HUES48 (cell line): ENCODE results near the gene MRPL46.

ENCODE experiments used
- H3K27ac ChIP-seq: one replicate; pipeline ENCODE4 v1.7.0; 2013; ENCODE audit warnings: low read depth, low read length, inconsistent platforms
- H3K27me3 ChIP-seq: 2 replicates; pipeline ENCODE4 v1.6.1; 2013; ENCODE audit warnings: mild to moderate bottlenecking, low read length; ENCODE audit not compliant: control insufficient read depth, insufficient read depth
- H3K36me3 ChIP-seq: 2 replicates; pipeline ENCODE4 v1.6.1; 2013; ENCODE audit warnings: low read length; ENCODE audit not compliant: control insufficient read depth, insufficient read depth
- H3K4me1 ChIP-seq: 2 replicates; pipeline ENCODE4 v1.6.1; 2013; ENCODE audit warnings: mild to moderate bottlenecking, low read length; ENCODE audit not compliant: control insufficient read depth, insufficient read depth
- H3K4me3 ChIP-seq: 2 replicates; pipeline ENCODE4 v1.5.1; 2013; ENCODE audit warnings: mild to moderate bottlenecking, low read depth, low read length
- H3K9ac ChIP-seq: 2 replicates; pipeline ENCODE4 v1.6.1; 2013; ENCODE audit warnings: mild to moderate bottlenecking, low read depth, low read length, moderate library complexity
- H3K9me3 ChIP-seq: 2 replicates; pipeline ENCODE4 v1.6.1; 2013; ENCODE audit warnings: low read length; ENCODE audit not compliant: control insufficient read depth, insufficient read depth

The MRPL46 gene

DNA sequence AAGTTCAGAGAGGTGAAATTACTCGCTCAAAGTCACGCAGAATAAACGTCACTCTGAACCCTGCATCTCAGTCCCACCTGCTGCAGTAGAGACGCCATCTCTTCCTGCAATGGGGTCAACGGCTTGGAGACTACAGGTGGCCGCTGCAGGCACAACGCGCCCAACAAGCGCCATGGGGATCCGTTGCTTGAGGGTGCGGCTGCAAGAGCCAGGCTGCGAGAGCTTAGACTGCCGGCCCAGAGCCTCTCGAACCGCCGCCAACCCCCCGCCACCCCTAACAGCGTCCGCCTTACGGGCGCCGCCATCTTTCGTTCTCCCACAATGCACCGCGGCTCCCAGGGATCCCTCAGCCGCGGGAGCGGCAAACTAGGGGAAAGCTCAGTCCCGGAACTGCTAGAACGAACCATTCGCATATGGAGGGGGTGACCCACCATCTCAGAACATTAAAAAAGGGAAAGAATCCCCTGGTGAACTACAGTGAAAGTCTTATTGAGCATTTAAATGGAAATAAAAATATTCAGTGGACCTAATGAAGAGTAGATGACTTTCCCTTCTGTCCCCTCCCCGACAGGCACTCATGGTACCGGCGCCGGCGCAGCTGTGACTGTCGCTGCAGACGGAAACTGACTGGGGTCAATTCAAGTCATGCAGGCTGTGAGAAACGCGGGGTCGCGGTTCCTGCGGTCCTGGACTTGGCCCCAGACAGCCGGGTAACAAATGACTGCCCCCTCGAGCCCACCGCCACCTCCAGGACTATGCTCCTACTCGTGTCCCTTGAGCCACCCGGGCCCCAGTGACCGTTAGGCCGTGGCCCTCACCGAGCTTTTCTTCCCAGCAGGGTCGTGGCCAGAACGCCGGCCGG is at the start of gene MRPL46, which contains the start of gene MRPS11:
Gene MRPL46 (minus strand): TSS at position 316 of the 862 bp plus-strand sequence. CDS start 11 bp downstream, at position 305.
Gene MRPS11 (plus strand): TSS at position 636 of the 862 bp plus-strand sequence. CDS start 10 bp downstream, at position 646.
- no peaks in the 10 kb centered on the region for H3K27me3 ChIP-seq
- H3K9me3 ChIP-seq = no peaks in the 10 kb centered on the region
- H3K27ac ChIP-seq = peak within 1 kb of the TSS; percentile 91
- H3K4me1 ChIP-seq = peaks cover 4% of the 10 kb centered on the region; the same call in 1 of the 2 replicates
- H3K4me3 ChIP-seq = peak within 1 kb of the TSS; percentile 96
- H3K9ac ChIP-seq = peak within 1 kb of the TSS; percentile 98
- H3K36me3 ChIP-seq = peaks cover 46% of the 10 kb centered on the region

DNA sequence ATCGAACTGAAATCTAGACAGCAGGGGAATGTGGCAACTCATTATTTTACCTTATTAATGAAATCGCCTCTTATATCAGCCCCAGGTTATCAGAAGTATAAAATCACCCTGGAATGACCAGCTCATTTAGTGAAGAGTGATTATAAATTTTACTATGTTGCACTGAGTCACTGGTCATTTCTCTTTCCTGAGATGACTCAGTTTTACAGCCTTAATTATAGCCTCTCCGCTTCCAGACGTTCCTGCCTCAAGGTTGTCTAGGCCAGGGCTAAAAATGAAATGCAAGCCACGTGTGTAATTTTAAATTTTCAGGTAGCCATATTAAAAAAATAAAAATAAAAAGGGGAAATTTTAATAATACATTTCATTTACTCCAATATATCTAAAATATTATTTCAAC is 46.0 kb upstream of the MRPL46 start:
- H3K27me3 ChIP-seq = no peaks in the 10 kb centered on the region
- H3K27ac ChIP-seq = no peak overlapping the region
- H3K9me3 ChIP-seq = no peaks in the 10 kb centered on the region
- peaks cover 15% of the 10 kb centered on the region for H3K36me3 ChIP-seq
- H3K4me1 ChIP-seq = no peaks in the 10 kb centered on the region
- H3K9ac ChIP-seq = no peak overlapping the region
- H3K4me3 ChIP-seq = no peak overlapping the region

DNA sequence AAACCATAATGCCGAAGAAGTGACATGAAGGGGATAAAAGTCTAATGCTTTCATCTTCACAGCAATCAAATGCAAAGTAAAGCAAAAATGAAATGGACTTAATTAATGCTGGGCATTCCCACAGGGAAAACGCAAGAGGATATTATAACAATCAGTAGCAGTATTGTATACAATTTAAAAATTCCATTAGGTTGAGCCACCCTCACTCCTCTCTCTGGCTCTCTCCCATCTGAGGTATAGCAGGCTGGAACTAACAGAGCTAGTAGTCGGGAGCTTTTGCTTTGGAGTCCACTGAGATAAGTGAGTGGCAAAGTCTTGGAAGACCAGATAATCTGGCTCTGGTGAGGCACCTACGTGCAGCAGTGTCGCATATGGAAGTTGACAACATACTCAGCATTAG is 45.4 kb upstream of the MRPL46 start:
- Histone ChIP-seq H3K36me3 (peaks cover 15% of the 10 kb centered on the region), H3K27ac (no peak overlapping the region), H3K27me3 (no peaks in the 10 kb centered on the region), H3K9me3 (no peaks in the 10 kb centered on the region), H3K9ac (no peak overlapping the region), H3K4me3 (no peak overlapping the region), H3K4me1 (no peaks in the 10 kb centered on the region)

DNA sequence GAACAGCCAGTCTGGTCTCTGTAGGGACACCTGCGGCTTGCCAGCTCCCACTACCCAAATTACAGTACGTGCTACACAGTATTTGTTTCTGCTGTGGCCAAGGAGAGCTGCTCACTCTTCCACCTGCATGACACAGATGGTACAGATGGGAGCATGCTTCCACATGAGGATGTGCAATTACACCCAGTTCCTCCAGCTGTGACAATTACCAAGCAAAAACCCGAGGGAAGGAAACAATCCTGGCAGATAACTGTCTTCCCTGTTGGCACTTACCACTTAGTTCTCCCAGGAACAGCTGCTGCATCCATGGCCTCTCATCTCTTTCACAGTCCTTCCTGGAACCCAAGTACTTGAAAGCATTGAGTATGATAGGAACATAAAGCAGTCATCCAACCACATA is 44.9 kb upstream of the MRPL46 start:
- peaks cover 15% of the 10 kb centered on the region for H3K36me3 ChIP-seq
- no peaks in the 10 kb centered on the region for H3K27me3 ChIP-seq
- H3K9ac ChIP-seq = no peak overlapping the region
- no peak overlapping the region for H3K4me3 ChIP-seq
- no peaks in the 10 kb centered on the region for H3K4me1 ChIP-seq
- no peak overlapping the region for H3K27ac ChIP-seq
- no peaks in the 10 kb centered on the region for H3K9me3 ChIP-seq

DNA sequence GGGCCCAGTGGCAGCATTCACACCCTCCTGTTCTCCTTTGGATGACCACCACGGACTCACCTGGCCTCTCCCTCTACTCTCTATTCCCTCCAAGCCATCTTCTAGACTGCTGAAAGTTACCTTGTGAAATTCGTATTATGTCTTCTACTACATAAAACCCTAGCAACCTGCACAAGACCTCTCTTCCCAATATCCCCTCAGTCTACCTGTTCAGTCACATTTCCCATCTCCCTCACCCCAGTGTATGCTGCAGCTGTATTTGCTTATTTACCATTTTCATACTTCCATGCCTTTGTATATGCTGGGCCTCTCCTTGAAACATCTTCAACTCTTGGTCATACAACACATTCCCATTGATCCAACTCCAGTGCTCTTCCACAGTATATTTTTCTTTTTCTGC is 44.0 kb upstream of the MRPL46 start:
- peaks cover 15% of the 10 kb centered on the region for H3K36me3 ChIP-seq
- H3K4me3 ChIP-seq = no peak overlapping the region
- no peak overlapping the region for H3K9ac ChIP-seq
- H3K9me3 ChIP-seq = no peaks in the 10 kb centered on the region
- H3K4me1 ChIP-seq = no peaks in the 10 kb centered on the region
- no peaks in the 10 kb centered on the region for H3K27me3 ChIP-seq
- H3K27ac ChIP-seq = no peak overlapping the region

DNA sequence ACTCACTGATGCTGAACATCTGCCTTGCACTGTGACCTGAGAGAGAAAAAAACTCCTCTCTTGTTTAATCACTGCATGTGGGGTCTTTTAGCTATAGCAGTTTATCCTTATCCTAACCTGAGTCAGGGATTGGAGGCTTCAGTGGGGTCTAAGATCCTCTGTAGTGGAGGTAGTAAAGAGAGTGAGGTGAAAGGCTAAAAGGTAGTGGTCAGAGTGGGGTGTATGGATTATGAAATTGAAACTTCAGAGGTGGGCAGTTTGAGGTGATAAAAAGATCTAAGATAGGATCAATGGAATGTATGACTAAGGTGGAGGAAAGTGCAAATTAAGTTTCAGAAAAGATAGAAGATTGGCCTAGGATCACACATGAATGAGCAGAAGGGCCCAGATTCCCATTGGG is 42.8 kb upstream of the MRPL46 start:
- no peak overlapping the region for H3K4me3 ChIP-seq
- no peak overlapping the region for H3K9ac ChIP-seq
- H3K27me3 ChIP-seq = no peaks in the 10 kb centered on the region
- H3K27ac ChIP-seq = no peak overlapping the region
- H3K36me3 ChIP-seq = peaks cover 15% of the 10 kb centered on the region
- peaks cover 3% of the 10 kb centered on the region; the same call in 1 of the 2 replicates for H3K4me1 ChIP-seq
- no peaks in the 10 kb centered on the region for H3K9me3 ChIP-seq

DNA sequence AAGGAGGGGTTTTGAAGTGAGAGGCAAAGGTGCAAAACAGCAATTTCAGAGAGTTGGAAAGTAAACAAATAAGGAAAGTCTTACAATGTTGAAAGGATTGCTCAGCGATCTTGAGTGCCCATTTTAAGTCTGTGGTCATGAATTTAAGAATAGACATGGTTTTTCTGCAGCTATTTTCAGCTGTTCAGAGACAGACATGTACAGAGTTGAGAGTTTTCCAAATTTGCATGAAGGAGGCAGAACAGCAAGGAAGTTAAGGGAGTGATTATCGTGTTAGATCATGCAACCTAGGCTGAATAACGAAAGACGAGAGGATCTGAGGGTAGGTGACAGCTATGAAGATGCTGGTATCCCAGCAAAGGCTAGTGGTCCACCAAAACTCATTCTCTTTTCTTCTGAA is 42.1 kb upstream of the MRPL46 start:
- no peak overlapping the region for H3K4me3 ChIP-seq
- peaks cover 9% of the 10 kb centered on the region; the same call in 1 of the 2 replicates for H3K4me1 ChIP-seq
- no peaks in the 10 kb centered on the region for H3K27me3 ChIP-seq
- no peaks in the 10 kb centered on the region for H3K9me3 ChIP-seq
- H3K27ac ChIP-seq = no peak overlapping the region
- no peak overlapping the region for H3K9ac ChIP-seq
- peaks cover 15% of the 10 kb centered on the region for H3K36me3 ChIP-seq

DNA sequence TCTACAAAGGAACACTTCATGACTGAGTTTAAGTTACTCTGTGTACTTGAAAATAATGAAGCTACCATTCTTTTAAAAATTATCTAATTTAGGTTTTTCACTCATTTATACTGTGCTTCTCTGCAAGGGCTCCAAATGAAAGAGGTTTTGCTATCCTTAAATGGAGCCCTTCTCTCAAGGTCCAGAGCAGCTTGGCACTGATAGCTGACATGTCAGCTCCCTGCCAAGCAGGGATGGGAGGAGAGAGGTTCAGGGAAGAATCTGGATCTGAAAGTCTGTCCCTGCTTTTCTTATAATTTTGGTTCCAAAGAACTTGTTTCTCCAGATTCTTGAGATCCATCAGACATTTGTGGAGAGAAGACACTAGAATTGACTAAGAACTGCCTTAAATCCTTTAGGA is 39.4 kb upstream of the MRPL46 start:
- Histone ChIP-seq H3K36me3 (peaks cover 6% of the 10 kb centered on the region), H3K27me3 (no peaks in the 10 kb centered on the region), H3K9me3 (no peaks in the 10 kb centered on the region), H3K4me3 (no peak overlapping the region), H3K4me1 (peaks cover 22% of the 10 kb centered on the region), H3K9ac (no peak overlapping the region), H3K27ac (no peak overlapping the region)

DNA sequence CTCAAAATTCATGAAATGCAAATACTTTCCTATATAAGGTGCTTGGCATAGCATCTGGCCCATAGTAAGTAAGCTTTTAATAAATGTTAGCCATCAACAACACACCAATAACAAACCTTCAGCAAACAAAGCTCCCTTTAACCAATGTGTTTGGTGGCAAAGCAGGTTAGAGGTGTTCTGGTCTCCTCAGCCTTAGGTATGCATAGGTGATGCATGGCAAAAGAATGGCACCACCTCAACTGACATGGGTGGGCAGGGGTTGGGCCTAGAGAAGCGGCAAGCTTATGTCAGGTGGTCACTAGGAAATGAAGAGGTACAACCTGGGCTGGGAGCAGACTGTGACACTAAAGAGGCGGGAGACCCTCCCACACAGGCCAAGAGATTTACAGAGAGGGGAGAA is 38.5 kb upstream of the MRPL46 start:
- Histone ChIP-seq H3K4me1 (peaks cover 22% of the 10 kb centered on the region), H3K27ac (no peak overlapping the region), H3K36me3 (no peaks in the 10 kb centered on the region), H3K27me3 (no peaks in the 10 kb centered on the region), H3K4me3 (no peak overlapping the region), H3K9ac (no peak overlapping the region), H3K9me3 (no peaks in the 10 kb centered on the region)

DNA sequence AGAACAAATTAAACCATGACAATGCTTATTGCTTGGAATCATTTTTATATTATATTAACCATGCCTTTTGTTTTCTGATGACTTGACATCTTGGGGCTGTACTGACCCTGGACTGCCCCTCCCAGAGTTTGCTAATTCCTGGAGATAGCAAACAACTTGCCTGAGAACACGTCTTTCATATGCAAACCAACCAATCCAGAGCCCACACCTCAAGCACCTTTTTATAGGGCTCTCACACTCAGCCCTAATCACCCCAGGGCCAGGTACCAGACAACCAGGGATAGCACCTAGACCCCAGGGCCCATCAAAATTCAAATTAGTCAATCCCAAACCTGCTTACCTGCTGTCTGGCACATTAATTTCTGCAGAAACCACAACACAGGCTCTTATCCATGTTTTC is 37.3 kb upstream of the MRPL46 start:
- no peaks in the 10 kb centered on the region for H3K27me3 ChIP-seq
- no peak overlapping the region for H3K9ac ChIP-seq
- H3K9me3 ChIP-seq = no peaks in the 10 kb centered on the region
- H3K36me3 ChIP-seq = no peaks in the 10 kb centered on the region
- no peak overlapping the region for H3K27ac ChIP-seq
- no peak overlapping the region for H3K4me3 ChIP-seq
- H3K4me1 ChIP-seq = peaks cover 22% of the 10 kb centered on the region

DNA sequence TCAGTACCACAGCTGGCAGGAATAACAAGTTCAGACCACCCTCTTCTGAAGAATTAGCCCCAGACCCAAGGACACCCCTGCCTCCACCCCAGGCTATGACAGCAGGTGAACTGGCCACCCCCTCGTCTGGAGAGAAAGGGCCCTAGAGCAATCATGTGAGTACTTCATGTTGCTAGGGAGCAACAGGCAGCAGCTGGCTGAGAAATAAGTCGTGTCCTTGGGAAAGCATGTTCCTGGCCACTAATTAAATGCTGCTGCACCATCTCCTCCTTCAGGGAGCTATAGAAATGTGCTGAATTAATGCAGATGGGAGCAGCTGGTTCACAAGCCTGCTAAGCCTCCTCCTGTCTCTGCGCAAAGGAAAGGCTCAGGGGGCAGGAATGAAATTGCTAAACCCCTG is 31.8 kb upstream of the MRPL46 start:
- no peaks in the 10 kb centered on the region for H3K27me3 ChIP-seq
- no peak overlapping the region for H3K27ac ChIP-seq
- H3K9me3 ChIP-seq = no peaks in the 10 kb centered on the region
- H3K4me1 ChIP-seq = peaks cover 9% of the 10 kb centered on the region
- H3K4me3 ChIP-seq = no peak overlapping the region
- no peak overlapping the region for H3K9ac ChIP-seq
- no peaks in the 10 kb centered on the region for H3K36me3 ChIP-seq
